PC-3 (cell line): ENCODE data around the gene APEX2. TPM values are rescaled to one million over a fixed set of nuclear protein-coding genes. Genes with fewer than 3 reads are reported as not detected.

Experiments
- ATAC-seq: fragments of 200-7000 bp; cut with Tn5 transposase; 2 replicates; pipeline ENCODE4 v1.9.1; 2020; ENCODE audit warnings: mild to moderate bottlenecking, moderate library complexity
- Bru-seq: library from RNA; stranded (reverse); fragments of 400-500 nt; gene quantifications from one replicate; lab custom pipeline; 2021; lab: Mats Ljungman, UMichigan
- BruChase-seq, 2 experiments: library from RNA; stranded (reverse); fragments of 400-500 nt; gene quantifications; one replicate each; lab custom pipeline; 2021; lab: Mats Ljungman, UMichigan
- BruUV-seq: library from RNA; stranded (reverse); fragments of 400-500 nt; replicated peaks from 2 replicates; lab custom pipeline; 2021; lab: Mats Ljungman, UMichigan
- CTCF ChIA-PET: fragments of 300-600 bp; sonication (Branson Sonifier 250); formaldehyde crosslinking; loops from one replicate; lab custom pipeline; 2022; ENCODE audit warnings: antibody characterized with exemption; lab: Charles Lee
- POLR2A ChIA-PET: fragments of 300-600 bp; sonication (Branson Sonifier 250); formaldehyde crosslinking; loops from one replicate; lab custom pipeline; 2022; ENCODE audit warnings: antibody characterized with exemption; ENCODE audit not compliant: unreplicated experiment; lab: Charles Lee
- DNase-seq: peaks from one replicate; pipeline ENCODE4 v3.0.0-alpha.2; 2015
- H2AFZ ChIP-seq: fragments of 300-600 bp; sonication (generic); 2 replicates; pipeline ENCODE4 v1.6.0; 2016; ENCODE audit warnings: antibody characterized with exemption, low read length
- H3F3A ChIP-seq: fragments of 300-600 bp; sonication (generic); one replicate; pipeline ENCODE4 v1.6.0; 2017; ENCODE audit warnings: antibody characterized with exemption, low read length, control low read depth, mild to moderate bottlenecking; ENCODE audit not compliant: unreplicated experiment
- H3K27ac ChIP-seq: fragments of 300-600 bp; sonication (generic); 2 replicates; pipeline ENCODE4 v1.5.1; 2016; ENCODE audit warnings: mild to moderate bottlenecking, low read length
- H3K27me3 ChIP-seq: fragments of 300-600 bp; sonication (generic); 2 replicates; pipeline ENCODE4 v1.6.1; 2016; ENCODE audit warnings: low read length, mixed read lengths
- H3K36me3 ChIP-seq: fragments of 300-600 bp; sonication (generic); 2 replicates; pipeline ENCODE4 v1.6.1; 2016; ENCODE audit warnings: low read depth, mixed run types, low read length, mixed read lengths
- H3K4me1 ChIP-seq: fragments of 300-600 bp; sonication (generic); 2 replicates; pipeline ENCODE4 v1.5.1; 2016; ENCODE audit warnings: low read length; ENCODE audit not compliant: insufficient read depth
- H3K4me2 ChIP-seq: fragments of 300-600 bp; sonication (generic); 2 replicates; pipeline ENCODE4 v1.6.0; 2016; ENCODE audit warnings: low read length
- H3K4me3 ChIP-seq: fragments of 300-600 bp; sonication (generic); 2 replicates; pipeline ENCODE4 v1.5.1; 2016; ENCODE audit warnings: mild to moderate bottlenecking, low read length, mixed read lengths
- H3K79me2 ChIP-seq: fragments of 300-600 bp; sonication (generic); 2 replicates; pipeline ENCODE4 v1.6.1; 2017; ENCODE audit warnings: low read length, mixed read lengths
- H3K9ac ChIP-seq: fragments of 300-600 bp; sonication (generic); 2 replicates; pipeline ENCODE4 v1.6.0; 2016; ENCODE audit warnings: mild to moderate bottlenecking, low read length
- H3K9me2 ChIP-seq: fragments of 300-600 bp; sonication (generic); replicated peaks from 2 replicates; pipeline ENCODE4 v1.6.1; 2016; ENCODE audit warnings: mixed run types, low read length, mixed read lengths
- H3K9me3 ChIP-seq: fragments of 300-600 bp; sonication (generic); 2 replicates; pipeline ENCODE4 v1.6.1; 2016; ENCODE audit warnings: low read length, mixed read lengths
- H4K20me1 ChIP-seq: fragments of 300-600 bp; sonication (generic); 2 replicates; pipeline ENCODE4 v1.6.1; 2016; ENCODE audit warnings: low read length, mixed read lengths
- EZH2 ChIP-seq: fragments of 300-600 bp; sonication (generic); IDR thresholded peaks from one replicate; pipeline ENCODE4 v1.6.1; 2017; ENCODE audit warnings: antibody characterized with exemption, mild to moderate bottlenecking, low read length; ENCODE audit not compliant: unreplicated experiment
- EZH2phosphoT487 ChIP-seq: fragments of 300-600 bp; sonication (generic); IDR thresholded peaks from 2 replicates; pipeline ENCODE4 v1.6.1; 2018; ENCODE audit warnings: mild to moderate bottlenecking, antibody characterized with exemption, low read length, borderline replicate concordance
- intact Hi-C: fragments of 100-400 bp; cut with micrococcal nuclease; formaldehyde crosslinking; loops from 2 replicates; pipeline ENCODE4 v1.9.0; 2023
- long read RNA-seq: library from polyadenylated mRNA; unstranded; transcript quantifications from one replicate; pipeline ENCODE4 v2.0.0, GENCODE V29; 2021; ENCODE audit not compliant: unreplicated experiment
- total RNA-seq: library from RNA; depleted of rRNA; stranded (reverse); fragments of >200 nt; gene quantifications from 2 replicates; pipeline ENCODE4 v1.2.3, GENCODE V29; 2014; rRNA removed
- TF ChIP-seq, protein P1 (sequence below): fragments of 300-600 bp; sonication (generic); conservative IDR thresholded peaks from 2 replicates; pipeline ENCODE4 v1.5.1; 2017; ENCODE audit warnings: antibody characterized with exemption, low read depth, mild to moderate bottlenecking, low read length

The APEX2 gene, protein sequence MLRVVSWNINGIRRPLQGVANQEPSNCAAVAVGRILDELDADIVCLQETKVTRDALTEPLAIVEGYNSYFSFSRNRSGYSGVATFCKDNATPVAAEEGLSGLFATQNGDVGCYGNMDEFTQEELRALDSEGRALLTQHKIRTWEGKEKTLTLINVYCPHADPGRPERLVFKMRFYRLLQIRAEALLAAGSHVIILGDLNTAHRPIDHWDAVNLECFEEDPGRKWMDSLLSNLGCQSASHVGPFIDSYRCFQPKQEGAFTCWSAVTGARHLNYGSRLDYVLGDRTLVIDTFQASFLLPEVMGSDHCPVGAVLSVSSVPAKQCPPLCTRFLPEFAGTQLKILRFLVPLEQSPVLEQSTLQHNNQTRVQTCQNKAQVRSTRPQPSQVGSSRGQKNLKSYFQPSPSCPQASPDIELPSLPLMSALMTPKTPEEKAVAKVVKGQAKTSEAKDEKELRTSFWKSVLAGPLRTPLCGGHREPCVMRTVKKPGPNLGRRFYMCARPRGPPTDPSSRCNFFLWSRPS
- total RNA-seq (24.7 and 30.9 TPM in 2 replicates), Bru-seq, nascent RNA (percentile 83 among the genes with signal in this experiment), BruChase-seq, experiment 1, labeled RNA remaining after a 6-hour chase (percentile 91 among the genes with signal in this experiment), BruChase-seq, experiment 2, labeled RNA remaining after a 2-hour chase (percentile 88 among the genes with signal in this experiment)
- long read RNA-seq, transcript APEX2-201 (6 exons, 3,245 nt) = major isoform, 38 of 51 reads
- long read RNA-seq, partial matches to known transcripts = 12 of 51 reads
- long read RNA-seq, other reads (novel, unspliced or antisense) = 1 of 51 reads

DNA sequence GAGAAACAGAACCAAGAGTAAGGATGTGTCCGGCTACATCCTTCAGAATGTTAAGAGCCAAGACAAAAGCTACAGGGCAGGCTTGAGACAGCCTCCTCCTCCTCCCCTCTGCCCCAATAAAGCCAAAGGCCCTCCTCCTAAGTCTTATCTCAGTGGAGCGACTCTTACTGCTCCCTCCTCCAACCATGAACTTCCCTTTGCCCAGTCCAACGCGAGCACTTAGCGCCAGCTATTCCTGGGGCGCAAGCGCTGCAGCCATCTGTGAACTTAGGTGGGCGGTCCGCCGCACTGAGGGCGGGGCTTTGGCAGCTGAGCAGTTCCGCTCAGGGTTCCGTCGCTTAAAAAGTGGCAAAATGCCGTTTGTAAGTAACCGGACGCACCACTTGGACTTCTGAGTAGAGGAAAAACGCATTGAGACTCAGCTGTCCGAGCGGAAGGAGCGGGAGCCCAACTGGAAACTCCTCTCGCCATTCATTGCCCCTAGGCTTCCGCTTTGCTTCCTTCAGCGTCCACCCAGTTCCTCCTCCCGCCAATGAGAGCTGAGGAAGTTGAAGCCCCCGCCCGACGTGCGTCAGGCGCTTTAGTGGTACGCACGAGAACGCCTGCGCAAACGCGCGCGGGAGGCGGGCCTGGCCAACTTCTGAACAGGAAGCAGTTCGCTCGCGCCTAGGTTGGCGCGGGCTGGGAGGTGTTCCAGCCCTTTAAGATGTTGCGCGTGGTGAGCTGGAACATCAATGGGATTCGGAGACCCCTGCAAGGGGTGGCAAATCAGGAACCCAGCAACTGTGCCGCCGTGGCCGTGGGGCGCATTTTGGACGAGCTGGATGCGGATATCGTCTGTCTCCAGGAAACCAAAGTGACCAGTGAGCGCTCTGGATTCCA, at the start of gene APEX2:
Gene APEX2 (plus strand): TSS at position 647 of the 882 bp plus-strand sequence. CDS start 60 bp downstream, at position 707.
- Histone ChIP-seq H3K27me3 (no peaks in the 10 kb centered on the region), H3K4me3 (peak within 1 kb of the TSS; percentile 91), H3K36me3 (peaks cover 23% of the 10 kb centered on the region), H3F3A (no peaks in the 10 kb centered on the region), H3K9me3 (no peaks in the 10 kb centered on the region), H3K79me2 (peaks cover 48% of the 10 kb centered on the region), H4K20me1 (no peaks in the 10 kb centered on the region), H3K9me2 (no peaks in the 10 kb centered on the region), H3K9ac (peak within 1 kb of the TSS; percentile 97), H3K27ac (peak within 1 kb of the TSS; percentile 95), H3K4me1 (peaks cover 44% of the 10 kb centered on the region), H2AFZ (peak within 1 kb of the TSS; percentile 85), H3K4me2 (peak within 1 kb of the TSS; percentile 86)
- ATAC-seq (peak; percentile 91), DNase-seq (peak; percentile 94)
- CTCF ChIA-PET = no interaction called here
- TF ChIP-seq, protein P1, sequence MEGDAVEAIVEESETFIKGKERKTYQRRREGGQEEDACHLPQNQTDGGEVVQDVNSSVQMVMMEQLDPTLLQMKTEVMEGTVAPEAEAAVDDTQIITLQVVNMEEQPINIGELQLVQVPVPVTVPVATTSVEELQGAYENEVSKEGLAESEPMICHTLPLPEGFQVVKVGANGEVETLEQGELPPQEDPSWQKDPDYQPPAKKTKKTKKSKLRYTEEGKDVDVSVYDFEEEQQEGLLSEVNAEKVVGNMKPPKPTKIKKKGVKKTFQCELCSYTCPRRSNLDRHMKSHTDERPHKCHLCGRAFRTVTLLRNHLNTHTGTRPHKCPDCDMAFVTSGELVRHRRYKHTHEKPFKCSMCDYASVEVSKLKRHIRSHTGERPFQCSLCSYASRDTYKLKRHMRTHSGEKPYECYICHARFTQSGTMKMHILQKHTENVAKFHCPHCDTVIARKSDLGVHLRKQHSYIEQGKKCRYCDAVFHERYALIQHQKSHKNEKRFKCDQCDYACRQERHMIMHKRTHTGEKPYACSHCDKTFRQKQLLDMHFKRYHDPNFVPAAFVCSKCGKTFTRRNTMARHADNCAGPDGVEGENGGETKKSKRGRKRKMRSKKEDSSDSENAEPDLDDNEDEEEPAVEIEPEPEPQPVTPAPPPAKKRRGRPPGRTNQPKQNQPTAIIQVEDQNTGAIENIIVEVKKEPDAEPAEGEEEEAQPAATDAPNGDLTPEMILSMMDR = no peak
- TF ChIP-seq EZH2 = no peak
- TF ChIP-seq EZH2phosphoT487 = no peak
- intact Hi-C loops = loop anchor here (10.0 kb wide), 2 partner anchors 195 to 955 kb away; partner anchors contain the start of genes MAGED2 and PHF8
- POLR2A ChIA-PET = interaction anchor here (0.6 to 1.1 kb wide), 4 partner anchors 8 to 509 kb away, joined by 4 to 8 read pairs (median 5); partner anchors contain the start of gene GNL3L
- no TSS peak for BruUV-seq

DNA sequence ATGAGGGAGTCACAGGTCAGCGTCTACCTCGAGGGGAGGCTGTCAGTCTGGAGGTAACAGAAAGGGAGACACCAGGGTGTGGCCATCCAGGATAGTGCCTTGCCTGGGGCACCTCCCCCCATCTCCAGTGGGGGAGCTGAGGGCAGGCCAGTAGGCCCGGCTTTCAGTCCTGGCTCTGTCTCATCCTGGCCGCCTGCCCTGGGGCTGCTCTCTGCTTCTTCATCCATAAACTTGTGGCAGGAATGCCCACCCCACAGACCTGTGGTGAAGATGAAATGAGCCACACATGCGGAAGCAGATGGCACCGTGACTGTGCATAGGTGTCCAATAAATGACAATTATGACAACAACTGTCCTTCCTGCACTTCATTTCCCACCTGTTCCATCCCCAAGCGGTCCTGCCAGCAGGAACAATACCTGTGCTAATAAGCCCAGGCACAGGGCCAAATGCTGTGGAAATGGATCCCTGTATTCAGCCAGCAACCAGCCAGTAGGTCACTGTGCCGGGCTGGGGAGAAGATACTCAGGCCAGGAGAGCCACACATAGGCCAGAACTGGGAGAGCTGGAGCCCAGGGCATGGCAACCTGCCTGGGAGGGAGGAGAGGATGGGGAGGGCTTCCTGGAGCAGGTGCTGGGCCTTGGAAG, 49.3 kb upstream of the APEX2 start:
- Histone ChIP-seq H3F3A (no peaks in the 10 kb centered on the region), H2AFZ (no peak overlapping the region), H3K9ac (no peak overlapping the region), H4K20me1 (no peaks in the 10 kb centered on the region), H3K4me3 (no peak overlapping the region), H3K27ac (no peak overlapping the region), H3K27me3 (no peaks in the 10 kb centered on the region), H3K4me2 (no peak overlapping the region), H3K9me2 (no peaks in the 10 kb centered on the region), H3K79me2 (no peaks in the 10 kb centered on the region), H3K9me3 (no peaks in the 10 kb centered on the region), H3K4me1 (no peaks in the 10 kb centered on the region), H3K36me3 (no peaks in the 10 kb centered on the region)
- ChIA-PET POLR2A (no interaction called here), CTCF (no interaction called here)
- BruUV-seq = no TSS peak
- DNase-seq (no peak), ATAC-seq (no peak)
- TF ChIP-seq EZH2 (no peak), EZH2phosphoT487 (no peak)
- TF ChIP-seq, protein P1 = no peak
- intact Hi-C loops = no loop called here
